ENCODE measurements around the gene CADPS. TPM values are rescaled to one million over a fixed set of nuclear protein-coding genes. Genes with fewer than 3 reads are reported as not detected.

The CADPS gene
- total and polyA plus RNA-seq, 2 of the 4 experiments (the other 2 are of a cell fraction) = not detected

DNA sequence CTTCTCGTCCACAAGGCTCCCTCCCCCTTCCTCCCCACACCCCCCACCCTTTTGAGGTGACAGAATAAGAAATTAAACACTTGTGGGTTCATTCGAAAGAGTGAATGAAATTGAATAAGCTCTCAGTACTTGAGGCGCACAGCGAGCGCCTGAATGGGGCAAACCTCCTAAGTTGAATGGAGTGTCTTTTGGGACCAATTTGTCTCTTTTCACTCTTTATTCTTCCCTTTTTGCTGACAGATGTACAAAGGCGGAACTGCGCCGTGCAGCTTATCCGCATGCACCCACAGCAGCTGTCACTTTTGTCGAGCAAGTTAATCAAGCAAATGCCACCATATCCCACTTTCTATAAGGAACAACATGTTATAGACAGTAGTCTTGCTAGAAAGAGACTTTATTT lies 454.0 kb downstream of the CADPS start:
- Histone ChIP-seq H2BK5ac (ENCODE audit: low read depth, low read length, poor library complexity, severe bottlenecking) (no peak overlapping the region), H3K27me3 (ENCODE audit: control insufficient read depth, insufficient read depth, low read length) (no peaks in the 10 kb centered on the region; the same call in 1 of the 2 replicates), H3K27ac (ENCODE audit: insufficient read depth, low read length) (no peak overlapping the region), H3K36me3 (ENCODE audit: control insufficient read depth, insufficient read depth, low read length) (no peaks in the 10 kb centered on the region), H3K18ac (ENCODE audit: low read depth, low read length) (no peak overlapping the region), H3K79me1 (ENCODE audit: low read depth in 1 of 2, low read length in 2 of 2) (no peaks in the 10 kb centered on the region), H2BK15ac (ENCODE audit: low read depth, low read length) (no peak overlapping the region), H3K9me3 (ENCODE audit: control insufficient read depth, insufficient read depth, low read length) (no peaks in the 10 kb centered on the region), H4K91ac (ENCODE audit: insufficient read depth, low read depth, low read length) (no peak overlapping the region), H3K14ac (replicated peaks; ENCODE audit: low read depth, low read length) (no peak overlapping the region), H4K5ac (ENCODE audit: low read depth, low read length) (no peak overlapping the region), H2BK120ac (ENCODE audit: low read depth, low read length) (no peak overlapping the region), H3K9ac (ENCODE audit: low read depth, low read length) (no peak overlapping the region), H3K4me3 (ENCODE audit: insufficient read depth, low read depth, low read length) (no peak overlapping the region), H3K56ac (ENCODE audit: extremely low read depth, insufficient read depth, low read length) (no peak overlapping the region), H2BK20ac (ENCODE audit: low read depth, low read length) (no peak overlapping the region), H2AK5ac (ENCODE audit: low read depth, low read length) (no peak overlapping the region), H2AK9ac (replicated peaks; ENCODE audit: low read depth, low read length, poor library complexity) (no peak overlapping the region), H2AFZ (replicated peaks; ENCODE audit: low read length, poor library complexity) (no peak overlapping the region), H3K4ac (ENCODE audit: low read depth, low read length) (no peak overlapping the region), H4K8ac (ENCODE audit: low read depth in 2 of 2, low read length in 2 of 2) (no peak overlapping the region), H3K4me2 (ENCODE audit: low read depth, low read length) (no peak overlapping the region), H3K4me1 (ENCODE audit: control insufficient read depth, insufficient read depth, low read length) (no peaks in the 10 kb centered on the region), H3K23ac (ENCODE audit: low read depth, low read length) (no peak overlapping the region), H3K9me1 (ENCODE audit: insufficient read depth, low read length) (no peaks in the 10 kb centered on the region), H4K20me1 (ENCODE audit: insufficient read depth, low read length) (no peaks in the 10 kb centered on the region)
- CTCF ChIA-PET = no interaction called here
- ATAC-seq (ENCODE audit: low read depth) = no peak
- POLR2A ChIA-PET (ENCODE audit: unreplicated experiment) = interaction anchor here (0.6 kb wide), 1 partner anchor 97 kb away, joined by 6 read pairs; no protein-coding TSS in a partner anchor
- DNase-seq = no peak
- dilution Hi-C loops (cut with HindIII; ENCODE audit: low sequenced_read_pairs, unreplicated experiment) (no loop called here), intact Hi-C loops (cut with micrococcal nuclease) (no loop called here), in situ Hi-C loops (cut with MboI; ENCODE audit: low sequenced_read_pairs) (no loop called here)
- no CpG with 5 or more reads among the region's 10 CpGs for WGBS, 2 experiments (ENCODE audit: extremely low coverage in 2 of 2, insufficient read length in 1 of 2)
- TF ChIP-seq, protein P1, sequence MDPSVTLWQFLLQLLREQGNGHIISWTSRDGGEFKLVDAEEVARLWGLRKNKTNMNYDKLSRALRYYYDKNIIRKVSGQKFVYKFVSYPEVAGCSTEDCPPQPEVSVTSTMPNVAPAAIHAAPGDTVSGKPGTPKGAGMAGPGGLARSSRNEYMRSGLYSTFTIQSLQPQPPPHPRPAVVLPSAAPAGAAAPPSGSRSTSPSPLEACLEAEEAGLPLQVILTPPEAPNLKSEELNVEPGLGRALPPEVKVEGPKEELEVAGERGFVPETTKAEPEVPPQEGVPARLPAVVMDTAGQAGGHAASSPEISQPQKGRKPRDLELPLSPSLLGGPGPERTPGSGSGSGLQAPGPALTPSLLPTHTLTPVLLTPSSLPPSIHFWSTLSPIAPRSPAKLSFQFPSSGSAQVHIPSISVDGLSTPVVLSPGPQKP (IDR thresholded peaks at IDR 0.05; ENCODE audit: borderline replicate concordance, low read depth, low read length) = no peak
- no peak for TF ChIP-seq POLR2A (IDR thresholded peaks at IDR 0.05; ENCODE audit: low read depth, low read length)
- BruUV-seq (replicated peaks) = no TSS peak
